ENCODE results near the gene SSRP1. TPM values are rescaled to one million over a fixed set of nuclear protein-coding genes. Genes with fewer than 3 reads are reported as not detected.

Gene SSRP1
- total and polyA plus RNA-seq, 2 donors from 2014 or later = 44.5 to 78.5 TPM

GRCh38 chr11:57373146-57373545, 37.5 kb upstream of the SSRP1 start:
- Histone ChIP-seq H3K27me3 (ENCODE audit: control insufficient read depth, insufficient read depth, low read length) (no peaks in the 10 kb centered on the region), H3K4me1 (ENCODE audit: control insufficient read depth in 2 of 3, insufficient read depth in 2 of 3, low read depth in 1 of 3, low read length in 3 of 3) (no peaks in the 10 kb centered on the region), H3K4me3 (ENCODE audit: low read length in 3 of 3) (no peak overlapping the region), H3K9me3 (ENCODE audit: control insufficient read depth in 2 of 3, insufficient read depth in 1 of 3, low read length in 3 of 3) (no peaks in the 10 kb centered on the region), H3K9ac (ENCODE audit: low read length in 3 of 3) (no peak overlapping the region), H3K27ac (ENCODE audit: low read depth in 2 of 2, low read length in 2 of 2) (no peak overlapping the region), H3K36me3 (ENCODE audit: control insufficient read depth in 2 of 3, insufficient read depth in 3 of 3, low read length in 3 of 3) (no peaks in the 10 kb centered on the region)
- no peak for TF ChIP-seq CTCF (IDR thresholded peaks at IDR 0.05; ENCODE audit: borderline replicate concordance, extremely low read depth, insufficient read depth)
- intact Hi-C loops (cut with DNase I) = no loop called here
- FAIRE-seq (no peak), DNase-seq (no peak)

- Histone ChIP-seq H3K4me3 (ENCODE audit: low read length in 3 of 3) (no peak overlapping the region), H3K36me3 (ENCODE audit: control insufficient read depth in 2 of 3, insufficient read depth in 3 of 3, low read length in 3 of 3) (no peaks in the 10 kb centered on the region), H3K27me3 (ENCODE audit: control insufficient read depth, insufficient read depth, low read length) (no peaks in the 10 kb centered on the region), H3K9me3 (ENCODE audit: control insufficient read depth in 2 of 3, insufficient read depth in 1 of 3, low read length in 3 of 3) (no peaks in the 10 kb centered on the region), H3K4me1 (ENCODE audit: control insufficient read depth in 2 of 3, insufficient read depth in 2 of 3, low read depth in 1 of 3, low read length in 3 of 3) (no peaks in the 10 kb centered on the region), H3K9ac (ENCODE audit: low read length in 3 of 3) (no peak overlapping the region), H3K27ac (ENCODE audit: low read depth in 2 of 2, low read length in 2 of 2) (no peak overlapping the region)
- DNase-seq = no peak
- no peak for FAIRE-seq
- TF ChIP-seq CTCF (IDR thresholded peaks at IDR 0.05; ENCODE audit: borderline replicate concordance, extremely low read depth, insufficient read depth) = no peak
- intact Hi-C loops (cut with DNase I) = no loop called here
Observed at GRCh38 chr11:57370941-57371340, 35.2 kb upstream of the SSRP1 start.

GRCh38 chr11:57370251-57370650, 34.6 kb upstream of the SSRP1 start:
- intact Hi-C loops (cut with DNase I) = no loop called here
- DNase-seq (no peak), FAIRE-seq (no peak)
- H3K4me3 ChIP-seq (ENCODE audit: low read length in 3 of 3) = no peak overlapping the region
- H3K36me3 ChIP-seq (ENCODE audit: control insufficient read depth in 2 of 3, insufficient read depth in 3 of 3, low read length in 3 of 3) = no peaks in the 10 kb centered on the region
- no peak overlapping the region for H3K27ac ChIP-seq (ENCODE audit: low read depth in 2 of 2, low read length in 2 of 2)
- H3K4me1 ChIP-seq (ENCODE audit: control insufficient read depth in 2 of 3, insufficient read depth in 2 of 3, low read depth in 1 of 3, low read length in 3 of 3) = no peaks in the 10 kb centered on the region
- H3K9ac ChIP-seq (ENCODE audit: low read length in 3 of 3) = no peak overlapping the region
- no peaks in the 10 kb centered on the region for H3K27me3 ChIP-seq (ENCODE audit: control insufficient read depth, insufficient read depth, low read length)
- H3K9me3 ChIP-seq (ENCODE audit: control insufficient read depth in 2 of 3, insufficient read depth in 1 of 3, low read length in 3 of 3) = no peaks in the 10 kb centered on the region
- no peak for TF ChIP-seq CTCF (IDR thresholded peaks at IDR 0.05; ENCODE audit: borderline replicate concordance, extremely low read depth, insufficient read depth)

GRCh38 chr11:57368845-57369232, 33.1 kb upstream of the SSRP1 start:
- no peak overlapping the region for H3K9ac ChIP-seq (ENCODE audit: low read length in 3 of 3)
- intact Hi-C loops (cut with DNase I) = no loop called here
- H3K27me3 ChIP-seq (ENCODE audit: control insufficient read depth, insufficient read depth, low read length) = no peaks in the 10 kb centered on the region
- FAIRE-seq (no peak), DNase-seq (no peak)
- H3K4me3 ChIP-seq (ENCODE audit: low read length in 3 of 3) = no peak overlapping the region
- no peaks in the 10 kb centered on the region for H3K9me3 ChIP-seq (ENCODE audit: control insufficient read depth in 2 of 3, insufficient read depth in 1 of 3, low read length in 3 of 3)
- H3K36me3 ChIP-seq (ENCODE audit: control insufficient read depth in 2 of 3, insufficient read depth in 3 of 3, low read length in 3 of 3) = no peaks in the 10 kb centered on the region
- no peak for TF ChIP-seq CTCF (IDR thresholded peaks at IDR 0.05; ENCODE audit: borderline replicate concordance, extremely low read depth, insufficient read depth)
- H3K27ac ChIP-seq (ENCODE audit: low read depth in 2 of 2, low read length in 2 of 2) = no peak overlapping the region
- H3K4me1 ChIP-seq (ENCODE audit: control insufficient read depth in 2 of 3, insufficient read depth in 2 of 3, low read depth in 1 of 3, low read length in 3 of 3) = no peaks in the 10 kb centered on the region

Data from kidney (tissue), 14 donors.